Activated CD4-positive, alpha-beta T cell treated with anti-CD3 and anti-CD28 coated beads for 1 hour (primary cell): ENCODE measurements around the gene DZANK1.
"Not testable (repeated sequence)": the region's sequence is repeated elsewhere in the genome, so short reads cannot be mapped to it uniquely, and the experiment has no call there.

ENCODE experiments used
- DNase-seq: peaks from one replicate; pipeline ENCODE4 v3.0.0-alpha.2; 2020

Gene DZANK1

GRCh38 chr20:18431206-18431605 lies 35.6 kb downstream of the DZANK1 start:
- DNase-seq, result no peak

DNA sequence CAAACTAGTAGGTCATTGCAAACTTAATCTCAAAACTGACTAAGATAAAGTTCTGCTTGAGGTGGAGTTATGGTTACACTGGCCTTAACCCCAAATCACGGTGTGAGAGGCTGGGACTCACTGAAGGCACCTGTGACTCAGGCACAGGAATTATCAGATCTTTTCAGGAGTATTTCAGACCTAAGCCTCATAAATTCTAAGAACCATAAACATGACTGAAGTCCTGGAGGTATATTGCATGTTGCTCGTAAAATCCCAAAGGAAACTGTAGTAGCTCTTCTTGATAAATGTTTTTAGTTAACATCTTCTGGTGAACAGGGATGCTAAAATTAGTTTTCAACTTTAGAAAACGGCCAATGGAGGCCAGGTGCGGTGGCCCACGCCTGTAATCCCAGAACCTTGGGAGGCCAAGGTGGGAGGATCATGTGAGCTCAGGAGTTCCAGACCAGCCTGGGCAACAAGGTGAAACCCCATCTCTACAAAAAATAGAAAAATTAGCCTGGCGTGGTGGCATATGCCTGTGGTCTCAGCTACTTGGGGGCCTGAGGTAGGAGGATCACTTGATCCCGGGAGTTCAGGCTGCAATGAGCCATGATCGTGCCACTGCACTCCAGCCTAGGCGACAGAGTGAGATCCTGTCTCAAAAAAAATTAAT lies 36.5 kb downstream of the DZANK1 start:
- DNase-seq, result no peak

DNA sequence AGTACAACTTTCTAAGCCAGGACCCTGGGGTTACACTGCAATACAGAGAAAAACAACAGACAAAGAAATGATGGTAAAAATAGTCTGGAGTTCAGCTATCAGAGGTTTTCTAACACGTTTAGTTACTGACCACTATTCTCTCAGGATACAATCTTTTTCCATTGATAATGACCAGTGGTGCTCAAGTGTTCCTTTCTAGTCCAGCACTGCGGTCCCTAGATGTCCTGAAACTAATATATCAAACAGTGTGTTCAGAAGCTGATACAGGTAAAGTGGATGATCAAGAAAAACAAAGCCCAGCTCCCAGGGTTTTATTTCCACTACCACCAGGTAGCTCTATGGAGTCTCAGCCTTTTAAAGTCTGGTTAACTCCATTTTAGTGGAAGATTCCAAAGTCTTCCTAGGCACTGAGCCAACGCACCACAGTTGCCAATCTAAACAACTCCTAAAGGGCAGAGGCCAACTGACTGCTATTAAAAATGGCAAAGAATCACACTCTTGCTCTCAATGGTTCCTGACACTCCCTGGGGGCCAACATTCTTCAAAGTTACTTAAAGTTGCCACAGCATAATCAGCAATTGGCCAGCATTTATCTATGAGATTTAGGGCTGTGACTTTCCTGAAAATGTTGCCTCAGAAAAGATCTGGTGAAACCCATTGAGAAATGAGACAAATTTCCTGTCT lies 38.2 kb downstream of the DZANK1 start:
- DNase-seq, result no peak

- no peak for DNase-seq
Observed at GRCh38 chr20:18427214-18427613, 39.6 kb downstream of the DZANK1 start.

DNA sequence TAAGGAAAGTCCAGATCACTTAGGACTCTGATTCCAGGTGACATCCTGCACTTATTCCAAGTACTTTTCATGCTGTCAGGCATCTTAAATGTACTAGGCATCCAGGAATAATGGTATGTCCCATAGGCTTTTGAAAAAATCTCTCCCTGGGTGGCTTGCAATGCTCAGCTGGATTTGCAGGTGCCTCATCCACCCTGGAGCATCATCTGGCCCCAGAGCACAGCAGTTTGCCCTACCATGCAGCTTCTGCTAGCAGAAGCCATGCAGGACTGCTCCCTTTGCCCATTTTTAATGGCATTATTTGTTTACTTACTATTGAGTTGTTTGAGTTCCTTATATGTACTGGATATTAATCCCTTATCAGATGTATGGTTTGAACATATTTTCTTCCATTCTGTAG lies 45.2 kb downstream of the DZANK1 start:
- DNase-seq, result no peak

DNA sequence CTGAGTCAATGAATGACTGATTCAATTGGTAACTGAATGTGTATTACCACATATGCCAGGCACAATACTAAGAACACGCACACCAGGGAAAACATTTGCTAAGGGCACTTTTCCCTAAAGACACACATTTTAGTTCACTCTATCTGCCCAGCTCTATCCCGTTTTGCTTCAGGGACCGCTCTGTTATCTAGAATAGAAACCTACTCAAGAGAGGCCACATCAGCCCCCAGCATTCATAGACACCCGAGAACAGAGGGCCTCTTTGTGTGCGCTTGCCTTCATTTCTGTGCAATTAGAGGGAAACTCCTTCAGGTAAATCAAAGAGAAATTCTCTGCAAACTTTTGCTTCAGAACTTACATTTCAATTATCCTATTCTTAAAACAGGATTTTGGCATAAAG lies 50.3 kb downstream of the DZANK1 start:
- no peak for DNase-seq

DNA sequence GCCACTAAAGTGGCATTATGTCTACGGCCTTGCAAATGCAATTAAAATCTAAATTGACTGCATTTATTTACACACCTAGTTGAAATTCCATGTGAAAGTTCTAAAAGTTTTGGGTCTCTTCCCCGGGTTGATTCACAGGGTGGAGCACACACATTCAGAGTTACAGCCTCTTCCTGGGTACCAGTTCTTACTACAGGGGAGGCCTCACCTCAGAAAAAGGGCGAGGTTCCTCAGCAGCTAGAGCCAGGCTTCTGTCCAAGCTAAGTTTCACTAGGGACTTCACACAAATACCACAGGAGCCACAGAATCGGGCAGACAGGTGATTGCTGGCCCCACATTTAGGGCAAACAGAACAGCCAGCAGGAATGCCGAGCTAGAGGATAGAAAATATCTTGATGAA lies 52.7 kb downstream of the DZANK1 start:
- DNase-seq, result no peak

GRCh38 chr20:18412221-18412901 lies 54.5 kb downstream of the DZANK1 start:
- DNase-seq, result no peak

- no peak for DNase-seq
Observed at GRCh38 chr20:18405826-18406225, 61.0 kb downstream of the DZANK1 start.

DNA sequence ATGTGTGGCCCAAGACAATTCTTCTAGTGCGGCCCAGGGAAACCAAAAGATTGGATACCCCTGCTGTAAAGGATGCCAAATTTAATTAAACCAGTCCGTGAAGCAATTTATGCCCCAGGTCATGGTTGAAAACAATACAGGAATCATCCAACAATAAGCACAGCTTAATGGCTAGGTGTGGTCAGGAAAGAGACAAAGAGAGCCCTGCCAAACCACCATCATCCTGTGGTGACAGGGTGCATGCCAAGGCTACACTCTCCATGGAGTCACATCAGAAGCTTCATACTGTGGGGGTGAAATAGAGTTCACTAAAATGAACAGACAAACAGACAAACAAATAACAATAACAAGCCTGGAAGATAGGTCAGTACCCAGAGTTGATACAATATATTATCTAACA lies 62.7 kb downstream of the DZANK1 start:
- DNase-seq, result no peak

GRCh38 chr20:18403269-18403668 lies 63.6 kb downstream of the DZANK1 start:
- no peak for DNase-seq

- no peak for DNase-seq
Observed at GRCh38 chr20:18401305-18401704, 65.5 kb downstream of the DZANK1 start.

GRCh38 chr20:18400460-18400859 lies 66.4 kb downstream of the DZANK1 start:
- no peak for DNase-seq

- DNase-seq, result not testable (repeated sequence)
Observed at GRCh38 chr20:18398713-18399112, 68.1 kb downstream of the DZANK1 start.

- no peak for DNase-seq
Observed at GRCh38 chr20:18397030-18397429, 69.8 kb downstream of the DZANK1 start.

GRCh38 chr20:18395544-18395943 lies 71.3 kb downstream of the DZANK1 start:
- DNase-seq, result no peak

GRCh38 chr20:18394363-18394762 lies 72.5 kb downstream of the DZANK1 start:
- no peak for DNase-seq

DNA sequence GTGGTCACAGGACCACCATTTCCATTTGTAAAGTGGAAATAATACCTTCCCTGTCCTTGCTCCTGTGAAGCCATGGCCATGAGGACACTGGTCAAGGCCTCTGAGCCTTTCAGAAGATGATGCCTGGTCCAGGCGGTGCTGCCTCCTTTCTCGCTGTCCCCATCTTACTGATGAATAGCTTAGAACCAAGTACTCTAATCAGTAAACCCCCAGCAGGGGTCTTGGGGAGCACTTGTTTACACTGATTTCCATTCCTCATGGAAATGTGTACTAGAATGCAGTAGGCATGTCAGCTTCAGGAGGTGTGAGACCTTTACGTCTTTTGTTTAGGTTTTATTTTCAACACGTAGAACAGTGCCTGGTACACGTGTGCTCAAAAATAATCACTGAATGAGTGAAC lies 75.1 kb downstream of the DZANK1 start:
- no peak for DNase-seq

DNA sequence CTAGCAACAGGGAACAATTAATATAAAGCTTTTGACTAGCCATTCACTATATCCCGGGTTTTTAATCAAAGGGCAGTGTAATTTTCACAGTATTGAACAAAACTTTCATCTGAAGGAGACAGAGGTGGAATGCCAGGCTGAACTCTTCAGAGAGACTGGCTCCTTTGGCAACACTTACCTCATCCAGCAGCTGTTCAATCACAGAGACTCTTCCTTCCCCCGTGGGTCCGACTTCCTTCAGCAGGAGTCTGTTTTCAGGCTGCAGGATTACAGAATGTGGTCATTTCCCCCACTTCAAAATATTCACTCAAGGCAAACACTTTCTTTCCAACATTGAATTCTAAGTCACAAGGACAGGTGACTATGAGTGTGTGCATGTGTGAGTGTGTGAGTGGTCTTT lies 76.6 kb downstream of the DZANK1 start:
- DNase-seq, result no peak

DNA sequence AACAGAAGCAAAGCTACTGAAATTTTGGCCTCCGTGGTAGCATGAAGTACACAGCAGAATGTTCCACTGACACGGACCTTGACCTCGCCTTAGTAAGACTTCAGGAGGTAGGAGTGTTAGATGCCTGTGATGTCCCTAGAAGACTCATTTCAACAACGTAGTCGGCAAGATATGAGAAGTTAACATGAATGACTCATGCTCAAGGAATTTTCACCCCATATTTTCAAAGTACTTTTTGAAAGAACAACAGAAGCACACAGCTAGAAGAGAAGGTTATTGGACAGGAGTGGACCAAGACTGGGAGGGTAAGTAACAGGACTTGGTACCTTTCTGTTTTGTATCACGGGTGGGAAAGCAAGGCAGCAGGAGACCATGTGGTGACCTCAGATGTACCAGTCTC lies 78.0 kb downstream of the DZANK1 start:
- DNase-seq, result no peak

DNA sequence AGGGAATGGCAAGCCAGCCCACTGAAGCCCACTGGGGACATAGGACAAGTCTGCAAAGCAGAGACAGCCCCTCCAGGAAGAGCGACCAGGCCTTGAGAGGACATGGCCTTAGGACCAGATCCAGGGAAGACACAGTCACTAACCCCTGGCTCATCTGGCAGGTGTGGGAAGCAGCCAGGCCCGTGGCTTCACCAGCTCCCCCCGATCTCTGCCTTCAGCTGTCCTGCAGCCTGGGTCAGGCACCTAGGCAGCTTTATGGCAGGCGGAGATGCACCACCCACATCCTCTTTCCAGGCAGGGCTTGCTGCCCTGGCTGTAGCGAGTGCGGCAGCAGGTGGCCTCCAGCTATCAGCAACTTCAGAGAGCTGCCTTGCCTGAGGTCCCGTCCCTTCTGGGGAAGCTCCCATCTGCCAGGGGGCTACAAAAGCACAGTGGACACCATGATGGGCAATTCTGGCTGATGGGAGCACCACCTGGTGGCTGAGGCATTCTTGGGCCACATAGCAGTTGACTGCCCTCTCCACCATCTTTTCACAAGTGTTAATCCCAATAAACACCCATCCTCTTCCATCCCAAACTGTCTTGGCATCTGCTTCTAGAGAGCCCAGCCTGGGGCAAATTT lies 85.8 kb downstream of the DZANK1 start:
- no peak for DNase-seq

DNA sequence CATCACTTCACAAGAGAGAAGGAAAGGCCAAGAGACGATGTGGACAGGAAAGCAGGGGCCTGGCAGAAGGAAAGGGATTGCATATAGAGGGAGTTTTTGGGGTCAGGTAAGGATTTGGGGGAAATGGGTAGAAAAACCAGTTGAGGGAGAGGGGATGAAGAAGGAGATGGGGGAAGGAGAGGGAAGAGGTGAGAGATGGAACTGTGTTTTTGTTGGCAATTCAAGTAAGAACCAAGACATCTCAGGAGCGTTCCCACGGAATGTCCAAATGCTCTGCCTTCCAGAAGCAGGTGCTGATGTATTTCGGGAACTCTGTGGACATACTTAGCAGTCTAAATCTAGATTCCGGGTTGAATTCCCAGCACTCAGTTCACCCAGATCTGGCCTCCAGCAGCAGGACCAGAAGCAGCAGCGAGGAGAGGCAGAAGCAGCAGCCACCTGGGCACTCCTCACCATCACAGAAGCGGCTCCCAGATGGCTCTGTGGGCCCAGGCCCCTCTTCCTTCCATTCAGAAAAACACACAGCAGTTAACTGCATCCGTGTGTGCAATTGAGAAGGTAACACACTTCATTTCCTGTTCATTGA lies 88.8 kb downstream of the DZANK1 start:
- no peak for DNase-seq

GRCh38 chr20:18375551-18375950 lies 91.3 kb downstream of the DZANK1 start:
- DNase-seq, result not testable (repeated sequence)
